ENCODE measurements around the gene OR7D2. TPM values are rescaled to one million over a fixed set of nuclear protein-coding genes. Genes with fewer than 3 reads are reported as not detected.

The OR7D2 gene
- polyA plus RNA-seq (ENCODE audit: insufficient read length in 4 of 4), result under 1 TPM; 0.05 to 0.13 (median 0.09) TPM

- DNase-seq (ENCODE audit: low read depth in 4 of 4, low spot score in 3 of 4), result no peak
Observed at GRCh38 chr19:9178901-9179300, at the start of gene OR7D2. OR7D2 (plus strand) TSS chr19:9178979; CDS start chr19:9185782, 6,803 bp downstream.

DNA sequence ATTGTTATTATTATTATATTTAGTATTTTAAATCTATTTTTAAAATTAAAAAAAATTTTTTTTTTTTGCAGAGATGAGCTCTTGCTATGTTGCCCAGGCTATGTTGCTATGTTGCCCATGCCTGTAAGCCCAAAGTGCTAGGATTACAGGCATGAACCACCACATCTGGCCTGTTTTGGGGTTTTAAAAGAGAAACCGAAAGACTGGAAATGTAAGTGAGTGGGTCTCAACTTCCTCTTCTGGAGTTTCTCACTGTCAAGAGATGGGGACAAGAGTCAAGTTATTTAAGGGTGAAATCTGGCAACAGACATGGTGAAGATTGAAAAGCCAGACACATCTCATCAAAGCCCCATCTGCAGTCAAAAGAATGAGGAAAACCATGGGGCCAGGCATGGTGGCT is 47.8 kb upstream of the OR7D2 start:
- no peak for DNase-seq (ENCODE audit: low read depth in 4 of 4, low spot score in 3 of 4)

- DNase-seq (ENCODE audit: low read depth in 4 of 4, low spot score in 3 of 4), result no peak
Observed at GRCh38 chr19:9132422-9132821, 46.4 kb upstream of the OR7D2 start.

DNA sequence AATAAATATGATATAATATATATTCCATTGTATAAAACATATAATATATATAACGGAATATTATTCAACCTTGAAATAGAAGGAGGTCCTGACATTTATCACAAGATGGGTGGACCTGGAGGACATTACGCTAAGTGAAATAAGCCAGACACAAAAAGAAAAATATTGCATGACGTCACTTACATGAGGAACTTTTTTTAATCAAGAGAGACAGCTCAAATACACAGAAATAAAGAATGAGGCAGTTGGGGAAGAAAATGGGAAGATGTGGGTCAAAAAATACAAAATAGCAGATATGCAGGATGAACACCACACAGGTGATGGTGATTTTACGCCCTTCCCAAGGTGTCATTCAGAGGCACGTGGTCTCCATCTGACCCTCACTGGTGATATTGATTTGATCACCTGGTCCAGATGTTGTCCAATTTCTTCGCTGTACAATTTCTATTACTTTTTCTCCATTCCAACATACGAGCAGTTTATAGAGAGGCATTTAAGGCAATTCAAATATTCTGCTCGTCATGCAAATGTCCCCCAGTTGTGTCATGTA is 39.1 kb upstream of the OR7D2 start:
- DNase-seq (ENCODE audit: low read depth in 4 of 4, low spot score in 3 of 4), result no peak

DNA sequence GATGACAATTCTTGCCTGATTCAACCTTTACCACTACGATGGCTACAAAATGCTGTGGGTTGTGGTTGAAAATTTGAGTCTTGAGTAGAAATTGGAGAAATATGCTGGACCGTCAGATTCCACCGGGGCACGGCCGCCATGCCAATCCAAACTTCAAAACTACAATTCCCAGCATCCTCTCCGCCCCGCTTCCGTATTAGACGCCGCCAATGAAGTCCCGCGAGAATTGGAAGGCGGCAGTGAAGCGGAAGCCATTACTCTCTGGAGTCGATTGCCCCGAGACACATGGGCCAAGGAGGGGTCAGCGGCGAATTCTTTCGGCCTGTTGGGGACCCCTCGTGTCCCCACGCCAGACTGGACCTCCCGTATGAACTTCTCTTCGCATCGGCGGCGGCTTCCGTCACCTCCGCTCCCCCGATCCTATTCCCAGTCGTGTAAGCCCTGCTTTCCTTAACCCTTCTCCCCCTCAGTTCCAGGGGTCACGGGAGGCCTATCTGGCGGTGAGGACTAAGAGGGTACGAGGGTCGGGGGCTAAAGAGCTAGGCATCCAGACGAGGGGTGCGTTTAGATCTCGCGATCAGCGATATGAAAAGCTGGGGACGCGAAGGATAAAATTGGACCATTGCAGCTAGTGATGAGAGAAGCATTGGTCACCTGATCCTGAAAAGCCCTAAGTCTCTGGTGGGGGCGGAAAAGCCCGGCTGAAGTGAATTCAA is 38.5 kb upstream of the OR7D2 start, which contains the start of gene ZNF317:
Gene ZNF317, plus strand, starts transcription at position 239 of the 716 bp plus-strand sequence. CDS start 15,620 bp downstream, outside the sequence.
- DNase-seq (ENCODE audit: low read depth in 4 of 4, low spot score in 3 of 4), result peak; percentile 84 to 94 (median 90)

- DNase-seq (ENCODE audit: low read depth in 4 of 4, low spot score in 3 of 4), result no peak
Observed at GRCh38 chr19:9144920-9145319, 33.9 kb upstream of the OR7D2 start.

GRCh38 chr19:9146882-9147281 is 31.9 kb upstream of the OR7D2 start:
- DNase-seq (ENCODE audit: low read depth in 4 of 4, low spot score in 3 of 4), result no peak

DNA sequence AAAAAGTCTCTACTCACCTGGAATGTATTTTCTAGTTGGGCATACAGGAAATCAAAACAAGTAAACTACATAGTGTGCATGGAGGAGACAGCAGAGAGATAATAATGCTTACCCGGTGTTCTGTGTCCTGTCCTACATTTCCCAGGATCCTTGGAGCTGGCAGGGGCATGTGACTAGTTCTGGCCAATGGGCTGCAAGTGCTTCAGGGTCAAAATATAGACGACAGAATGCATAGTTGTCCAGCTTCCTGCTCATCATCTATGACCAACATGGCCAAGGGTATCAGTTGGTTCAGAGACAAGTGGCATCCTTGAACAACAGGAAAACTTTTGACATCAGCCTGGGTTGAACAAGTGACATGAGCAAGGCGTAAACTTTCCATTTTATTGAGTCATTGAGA is 30.1 kb upstream of the OR7D2 start:
- DNase-seq (ENCODE audit: low read depth in 4 of 4, low spot score in 3 of 4), result no peak

DNA sequence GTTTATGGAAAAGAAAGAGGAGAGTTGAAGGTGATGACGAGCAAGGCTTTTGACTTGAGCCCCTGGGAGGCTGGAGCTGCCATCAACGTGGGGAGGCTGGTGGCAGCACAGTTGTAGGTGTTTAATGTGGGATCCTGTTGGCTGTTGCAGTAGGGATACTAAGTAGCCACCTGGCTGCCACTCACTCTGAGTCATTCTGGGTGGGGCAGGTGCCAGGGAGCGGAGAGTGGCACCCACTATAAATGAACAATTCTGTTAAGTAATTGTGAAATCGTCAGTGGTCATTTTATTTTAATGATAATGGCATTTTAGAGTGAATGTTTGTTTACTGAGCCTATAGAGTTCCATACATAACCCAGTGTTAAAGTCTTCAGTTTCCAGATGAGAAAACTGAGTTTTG is 28.8 kb upstream of the OR7D2 start:
- DNase-seq (ENCODE audit: low read depth in 4 of 4, low spot score in 3 of 4), result no peak

DNA sequence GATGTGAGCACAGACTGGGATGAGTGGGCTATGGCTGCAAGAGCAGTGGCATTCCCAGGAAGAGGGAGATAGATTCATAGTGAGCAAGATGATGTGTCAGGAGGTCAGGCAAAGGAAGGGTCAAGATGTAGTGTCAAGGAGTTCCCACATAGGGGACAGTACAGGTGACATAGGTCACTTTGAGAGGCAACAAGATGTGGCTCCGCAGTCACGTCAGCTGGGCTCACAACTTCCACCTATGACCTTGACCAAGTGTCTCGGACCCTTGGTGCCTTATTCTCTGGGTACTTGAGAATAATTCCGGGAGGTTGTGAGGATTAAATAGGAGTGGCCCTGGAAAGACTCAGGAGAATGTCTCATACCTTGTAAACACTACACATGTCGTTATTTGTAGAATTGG is 28.1 kb upstream of the OR7D2 start:
- no peak for DNase-seq (ENCODE audit: low read depth in 4 of 4, low spot score in 3 of 4)

DNA sequence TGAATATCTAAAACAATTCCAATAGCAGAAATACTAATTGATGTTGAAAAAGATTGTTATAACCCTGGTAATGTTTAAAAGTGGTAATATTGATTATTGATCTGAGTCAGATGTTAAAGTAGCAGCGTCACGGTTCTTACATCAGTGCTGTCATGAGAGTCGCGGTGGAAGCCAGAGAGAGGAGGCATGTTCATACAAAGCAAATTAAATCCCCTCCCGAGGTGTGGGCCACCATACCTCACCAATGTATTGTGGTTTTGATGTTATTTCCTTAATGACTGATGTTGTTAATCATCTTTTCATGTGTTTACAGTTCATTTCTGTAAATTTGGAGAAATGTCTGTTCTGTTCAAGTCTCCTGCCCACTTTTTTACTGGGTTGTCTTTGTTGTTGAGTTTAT is 27.4 kb upstream of the OR7D2 start:
- no peak for DNase-seq (ENCODE audit: low read depth in 4 of 4, low spot score in 3 of 4)

DNA sequence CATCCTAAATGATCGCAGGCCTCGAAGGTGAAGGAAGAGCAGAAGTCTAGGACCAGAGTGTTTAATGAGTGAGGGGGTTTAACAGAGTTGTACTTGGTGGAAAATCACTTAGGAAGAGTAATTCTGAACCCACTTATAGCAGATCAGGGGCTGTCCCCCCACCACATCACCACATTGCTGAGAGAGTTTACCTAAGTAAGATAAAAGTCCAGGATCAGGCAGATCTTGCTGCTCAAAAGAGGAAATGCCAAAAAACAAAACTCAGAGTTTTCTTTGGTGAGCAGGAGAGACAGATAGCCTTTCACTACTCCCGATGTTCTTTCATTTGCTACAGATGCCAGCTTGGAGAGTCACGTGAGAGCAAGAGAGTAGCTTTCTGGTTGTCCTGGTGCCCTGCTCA is 23.2 kb upstream of the OR7D2 start:
- DNase-seq (ENCODE audit: low read depth in 4 of 4, low spot score in 3 of 4), result no peak

DNA sequence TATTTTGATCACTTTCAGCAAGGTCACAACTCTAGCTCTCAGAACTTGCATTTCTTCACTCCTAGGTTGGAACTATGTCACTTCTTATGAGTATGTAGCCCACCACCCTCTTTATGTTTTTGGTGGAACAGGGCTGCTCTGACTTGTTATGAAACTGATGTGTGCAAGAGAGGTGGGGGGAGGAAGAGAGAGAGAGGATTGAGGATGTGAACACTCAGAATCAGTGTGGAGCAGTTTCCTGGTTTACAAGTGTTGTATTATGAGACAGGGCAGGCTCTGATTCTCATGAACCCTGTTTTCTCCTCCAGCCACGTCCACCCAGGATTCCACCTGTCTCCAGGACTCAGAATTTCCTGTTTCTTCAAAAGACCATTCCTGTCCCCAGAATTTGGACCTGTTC is 22.5 kb upstream of the OR7D2 start:
- DNase-seq (ENCODE audit: low read depth in 4 of 4, low spot score in 3 of 4), result no peak

DNA sequence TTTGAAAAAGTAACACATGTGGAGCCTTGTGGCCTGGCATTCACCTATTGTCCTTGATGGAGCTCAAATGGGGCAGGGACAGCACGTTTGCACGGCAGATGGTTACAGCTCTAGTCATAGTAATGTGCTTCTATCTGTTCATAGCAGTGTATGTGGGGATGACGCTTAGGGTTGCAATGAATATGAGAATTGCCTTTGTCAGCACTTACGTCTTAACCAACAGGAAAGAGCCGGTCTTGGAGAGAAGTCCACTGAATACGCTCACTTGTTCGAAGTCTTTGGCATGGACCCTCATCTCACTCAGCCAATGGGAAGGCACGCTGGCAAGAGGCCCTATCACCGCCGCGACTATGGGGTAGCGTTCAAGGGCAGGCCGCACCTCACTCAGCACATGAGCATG is 18.9 kb upstream of the OR7D2 start:
- no peak for DNase-seq (ENCODE audit: low read depth in 4 of 4, low spot score in 3 of 4)

DNA sequence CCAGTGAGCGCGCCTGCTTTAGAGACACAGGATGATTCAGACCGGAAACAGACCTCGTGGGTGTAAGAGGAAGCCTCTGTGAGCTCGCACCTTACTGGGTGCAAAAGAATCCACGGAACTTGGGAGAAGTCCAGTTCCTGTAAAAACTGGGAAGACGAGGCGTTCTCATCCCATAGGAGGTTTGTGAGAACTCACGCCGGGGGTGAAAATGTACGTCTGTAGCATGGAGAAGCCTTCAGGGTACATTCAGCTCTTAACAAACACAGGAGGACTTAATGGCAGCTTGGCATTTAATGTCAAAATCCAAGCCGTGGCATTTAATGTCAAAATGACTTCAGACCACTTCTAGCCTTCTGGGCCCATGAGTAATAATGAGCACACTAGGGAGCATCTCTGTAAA is 17.4 kb upstream of the OR7D2 start:
- DNase-seq (ENCODE audit: low read depth in 4 of 4, low spot score in 3 of 4), result no peak

DNA sequence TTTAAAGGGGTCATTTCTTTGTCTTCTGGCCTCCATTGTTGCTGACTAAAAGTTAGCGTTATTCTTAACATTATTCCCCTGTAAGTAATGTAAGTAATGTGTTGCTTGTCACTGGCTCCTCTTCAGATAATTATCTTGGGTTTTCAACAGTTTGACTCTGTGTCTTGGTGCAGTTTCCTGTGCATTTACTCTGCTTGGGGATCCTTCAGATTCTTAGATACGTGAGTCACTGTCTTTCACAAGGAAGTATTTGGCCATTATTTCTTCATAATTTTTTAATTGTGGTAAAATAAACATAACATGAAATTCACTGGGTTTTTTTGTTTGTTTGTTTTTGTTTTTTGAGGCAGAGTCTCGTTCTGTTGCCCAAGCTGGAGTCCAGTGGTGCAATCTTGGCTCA is 13.5 kb upstream of the OR7D2 start:
- no peak for DNase-seq (ENCODE audit: low read depth in 4 of 4, low spot score in 3 of 4)

DNA sequence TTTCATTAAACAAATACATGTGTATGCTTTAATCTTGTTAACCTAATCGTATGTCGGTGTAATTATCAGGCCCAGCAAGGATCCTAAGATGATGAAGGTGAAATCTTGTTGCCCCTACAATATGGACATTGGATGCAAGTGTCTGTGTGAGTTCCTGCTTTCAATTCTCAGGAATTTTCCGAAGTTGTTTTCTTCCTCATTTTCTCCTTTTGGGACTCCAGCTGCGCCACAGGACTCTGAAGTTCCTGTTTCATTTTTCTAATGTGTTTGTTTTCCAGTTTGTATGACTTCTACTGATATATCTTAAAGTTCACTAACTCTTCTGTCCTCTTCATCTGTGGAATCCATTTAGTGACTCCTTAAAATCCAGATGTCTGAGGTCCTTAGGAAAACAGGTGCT is 11.9 kb upstream of the OR7D2 start:
- DNase-seq (ENCODE audit: low read depth in 4 of 4, low spot score in 3 of 4), result no peak

DNA sequence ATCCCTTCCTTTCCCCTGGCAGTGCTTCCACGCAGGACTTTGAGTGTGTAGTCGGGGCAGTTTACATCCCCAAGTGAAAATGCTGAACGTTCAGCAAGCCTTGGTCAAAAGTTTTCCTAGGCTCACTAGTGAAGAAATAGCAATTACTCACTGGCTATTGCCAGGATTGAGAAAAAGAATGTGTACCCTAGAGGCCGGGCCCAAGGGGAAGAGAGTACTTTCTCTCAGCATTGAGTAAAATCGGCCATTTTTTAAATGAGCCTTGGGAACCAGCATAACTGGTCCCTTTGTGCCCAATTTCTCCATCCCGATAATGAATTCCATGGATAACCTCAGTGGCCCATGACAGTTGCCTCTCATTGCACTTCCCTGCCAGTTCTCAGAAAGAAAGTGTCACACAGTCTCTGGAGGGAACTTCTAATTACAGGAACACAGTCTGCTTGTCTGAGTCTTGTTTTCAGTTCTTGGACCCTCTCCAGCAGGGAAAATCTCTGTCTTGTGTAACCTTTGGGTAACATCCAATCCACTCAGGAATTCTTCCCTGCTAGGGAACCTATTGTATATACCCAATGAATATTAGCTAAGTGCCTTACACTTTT is 7.3 kb upstream of the OR7D2 start:
- no peak for DNase-seq (ENCODE audit: low read depth in 4 of 4, low spot score in 3 of 4)

GRCh38 chr19:9175326-9175725 is 3.5 kb upstream of the OR7D2 start:
- DNase-seq (ENCODE audit: low read depth in 4 of 4, low spot score in 3 of 4), result no peak

DNA sequence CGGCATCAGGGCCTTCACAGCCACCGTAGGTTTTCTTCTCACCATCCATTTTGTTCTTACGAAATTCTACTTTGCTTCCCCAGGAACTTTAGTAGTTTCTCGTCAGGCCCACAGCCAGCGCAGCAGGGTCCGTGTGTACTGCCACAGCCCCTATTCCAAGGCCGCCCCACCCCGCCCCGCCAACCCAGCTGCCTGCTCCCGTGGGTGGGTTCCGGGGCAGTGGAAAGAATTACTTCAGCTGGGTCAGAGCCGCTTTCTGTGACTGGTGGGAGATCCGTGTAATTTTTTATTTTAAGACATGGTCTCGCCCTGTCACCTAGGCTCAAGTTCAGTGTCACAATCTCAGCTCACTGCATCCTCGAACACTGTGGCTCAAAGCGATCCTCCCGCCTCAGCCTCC is 4.2 kb downstream of the OR7D2 start:
- no peak for DNase-seq (ENCODE audit: low read depth in 4 of 4, low spot score in 3 of 4)

DNA sequence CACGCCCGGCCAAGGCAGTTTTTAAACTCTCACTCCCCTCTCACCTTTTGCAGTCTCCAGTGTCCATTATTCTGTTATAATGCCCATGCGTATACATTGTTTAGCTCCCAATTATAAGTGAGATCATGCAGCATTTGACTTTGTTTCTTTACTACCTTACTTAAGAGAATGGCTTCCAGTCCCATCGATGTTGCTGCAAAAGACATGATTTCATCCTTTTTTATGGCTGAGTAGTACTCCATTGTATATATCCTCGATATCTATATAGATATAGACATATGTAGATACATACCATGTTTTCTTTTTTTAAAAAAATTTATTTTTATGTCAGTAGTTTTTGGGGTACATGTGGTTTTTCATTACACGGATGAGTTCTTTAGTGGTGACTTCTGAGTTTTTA is 8.4 kb downstream of the OR7D2 start:
- no peak for DNase-seq (ENCODE audit: low read depth in 4 of 4, low spot score in 3 of 4)

DNA sequence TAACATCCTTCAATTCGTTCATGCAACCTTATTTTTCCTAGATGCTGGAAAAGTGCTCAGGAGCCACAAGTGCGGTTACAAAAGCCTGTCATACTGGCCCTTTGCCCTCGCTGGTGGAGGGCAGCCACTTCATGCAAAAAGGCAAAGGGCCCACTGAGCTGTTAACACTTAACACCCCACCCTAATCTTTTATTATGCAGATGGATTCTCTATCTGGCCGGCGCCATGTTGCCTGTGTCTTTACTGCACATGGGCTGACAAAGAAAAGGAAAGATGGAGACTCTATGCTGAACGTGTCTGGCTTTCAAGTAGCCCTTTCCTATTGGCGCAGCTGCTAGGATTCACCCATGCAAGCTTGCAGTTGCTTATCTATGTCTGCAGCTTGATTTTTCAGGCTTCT is 10.8 kb downstream of the OR7D2 start:
- DNase-seq (ENCODE audit: low read depth in 4 of 4, low spot score in 3 of 4), result no peak
